Measurements from ENCODE around the gene TUSC7. TPM values are rescaled to one million over a fixed set of nuclear protein-coding genes. Genes with fewer than 3 reads are reported as not detected.

TUSC7 gene
- total RNA-seq, 1 donor from 2014 or later = not detected

- Mint-ChIP-seq H3K4me3 (ENCODE audit: unreplicated experiment) (no peak overlapping the region), H3K27ac (ENCODE audit: unreplicated experiment) (no peak overlapping the region), H3K27me3 (ENCODE audit: low read depth) (peaks cover 4% of the 10 kb centered on the region), H3K9me3 (ENCODE audit: low read depth) (no peaks in the 10 kb centered on the region), H3K4me1 (ENCODE audit: low read depth) (no peaks in the 10 kb centered on the region), H3K36me3 (ENCODE audit: low read depth) (no peaks in the 10 kb centered on the region)
- no peak for DNase-seq (ENCODE audit: low spot score)
- TF ChIP-seq, protein P1, sequence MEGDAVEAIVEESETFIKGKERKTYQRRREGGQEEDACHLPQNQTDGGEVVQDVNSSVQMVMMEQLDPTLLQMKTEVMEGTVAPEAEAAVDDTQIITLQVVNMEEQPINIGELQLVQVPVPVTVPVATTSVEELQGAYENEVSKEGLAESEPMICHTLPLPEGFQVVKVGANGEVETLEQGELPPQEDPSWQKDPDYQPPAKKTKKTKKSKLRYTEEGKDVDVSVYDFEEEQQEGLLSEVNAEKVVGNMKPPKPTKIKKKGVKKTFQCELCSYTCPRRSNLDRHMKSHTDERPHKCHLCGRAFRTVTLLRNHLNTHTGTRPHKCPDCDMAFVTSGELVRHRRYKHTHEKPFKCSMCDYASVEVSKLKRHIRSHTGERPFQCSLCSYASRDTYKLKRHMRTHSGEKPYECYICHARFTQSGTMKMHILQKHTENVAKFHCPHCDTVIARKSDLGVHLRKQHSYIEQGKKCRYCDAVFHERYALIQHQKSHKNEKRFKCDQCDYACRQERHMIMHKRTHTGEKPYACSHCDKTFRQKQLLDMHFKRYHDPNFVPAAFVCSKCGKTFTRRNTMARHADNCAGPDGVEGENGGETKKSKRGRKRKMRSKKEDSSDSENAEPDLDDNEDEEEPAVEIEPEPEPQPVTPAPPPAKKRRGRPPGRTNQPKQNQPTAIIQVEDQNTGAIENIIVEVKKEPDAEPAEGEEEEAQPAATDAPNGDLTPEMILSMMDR (IDR thresholded peaks at IDR 0.05) = no peak
Measured at GRCh38 chr3:116669576-116669975, 40.0 kb upstream of the TUSC7 start.

DNA sequence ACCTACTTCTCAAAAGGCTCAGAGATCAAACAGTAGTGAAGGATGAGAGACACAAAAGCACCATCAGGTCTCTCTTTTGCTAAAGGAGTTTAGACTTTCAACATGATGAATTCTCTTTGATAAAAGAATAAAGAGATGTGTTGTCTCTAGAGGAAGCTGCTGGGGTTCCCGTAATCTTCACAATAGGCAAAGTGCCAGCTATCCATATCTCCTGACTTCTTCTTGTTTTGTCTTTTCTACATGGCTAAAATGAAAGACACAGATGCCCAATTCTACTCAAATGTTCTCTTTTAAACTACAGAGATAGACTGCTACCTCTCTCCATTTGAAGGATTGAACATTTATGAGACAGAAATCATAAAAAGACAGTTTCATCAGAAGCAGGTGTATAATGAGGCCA is 38.4 kb upstream of the TUSC7 start:
- peaks cover 4% of the 10 kb centered on the region for H3K27me3 Mint-ChIP-seq (ENCODE audit: low read depth)
- no peaks in the 10 kb centered on the region for H3K4me1 Mint-ChIP-seq (ENCODE audit: low read depth)
- H3K27ac Mint-ChIP-seq (ENCODE audit: unreplicated experiment) = no peak overlapping the region
- H3K36me3 Mint-ChIP-seq (ENCODE audit: low read depth) = no peaks in the 10 kb centered on the region
- DNase-seq (ENCODE audit: low spot score) = no peak
- no peak overlapping the region for H3K4me3 Mint-ChIP-seq (ENCODE audit: unreplicated experiment)
- TF ChIP-seq, protein P1 (IDR thresholded peaks at IDR 0.05) = no peak
- H3K9me3 Mint-ChIP-seq (ENCODE audit: low read depth) = no peaks in the 10 kb centered on the region

- H3K9me3 Mint-ChIP-seq (ENCODE audit: low read depth) = peaks cover 4% of the 10 kb centered on the region
- TF ChIP-seq, protein P1 (IDR thresholded peaks at IDR 0.05) = no peak
- H3K4me1 Mint-ChIP-seq (ENCODE audit: low read depth) = no peaks in the 10 kb centered on the region
- peak; percentile 68 for DNase-seq (ENCODE audit: low spot score)
- no peak overlapping the region for H3K4me3 Mint-ChIP-seq (ENCODE audit: unreplicated experiment)
- H3K27ac Mint-ChIP-seq (ENCODE audit: unreplicated experiment) = no peak overlapping the region
- H3K27me3 Mint-ChIP-seq (ENCODE audit: low read depth) = peaks cover 10% of the 10 kb centered on the region
- H3K36me3 Mint-ChIP-seq (ENCODE audit: low read depth) = no peaks in the 10 kb centered on the region
Measured at GRCh38 chr3:116678853-116679252, 30.7 kb upstream of the TUSC7 start.

GRCh38 chr3:116691041-116691440 is 18.5 kb upstream of the TUSC7 start:
- no peak overlapping the region for H3K27ac Mint-ChIP-seq (ENCODE audit: unreplicated experiment)
- H3K9me3 Mint-ChIP-seq (ENCODE audit: low read depth) = peaks cover 4% of the 10 kb centered on the region
- DNase-seq (ENCODE audit: low spot score) = no peak
- peaks cover 11% of the 10 kb centered on the region for H3K27me3 Mint-ChIP-seq (ENCODE audit: low read depth)
- no peaks in the 10 kb centered on the region for H3K4me1 Mint-ChIP-seq (ENCODE audit: low read depth)
- H3K36me3 Mint-ChIP-seq (ENCODE audit: low read depth) = no peaks in the 10 kb centered on the region
- TF ChIP-seq, protein P1 (IDR thresholded peaks at IDR 0.05) = no peak
- H3K4me3 Mint-ChIP-seq (ENCODE audit: unreplicated experiment) = no peak overlapping the region

- no peak overlapping the region for H3K27ac Mint-ChIP-seq (ENCODE audit: unreplicated experiment)
- H3K4me1 Mint-ChIP-seq (ENCODE audit: low read depth) = no peaks in the 10 kb centered on the region
- H3K27me3 Mint-ChIP-seq (ENCODE audit: low read depth) = peaks cover 11% of the 10 kb centered on the region
- H3K4me3 Mint-ChIP-seq (ENCODE audit: unreplicated experiment) = no peak overlapping the region
- no peaks in the 10 kb centered on the region for H3K36me3 Mint-ChIP-seq (ENCODE audit: low read depth)
- DNase-seq (ENCODE audit: low spot score) = no peak
- TF ChIP-seq, protein P1 (IDR thresholded peaks at IDR 0.05) = no peak
- no peaks in the 10 kb centered on the region for H3K9me3 Mint-ChIP-seq (ENCODE audit: low read depth)
Measured at GRCh38 chr3:116701070-116701469, 8.5 kb upstream of the TUSC7 start.

Data from chondrocyte (in vitro differentiated cells).